ENCODE measurements around the gene PPP1R12B. TPM values are rescaled to one million over a fixed set of nuclear protein-coding genes. Genes with fewer than 3 reads are reported as not detected.
"Not testable (repeated sequence)": the region's sequence is repeated elsewhere in the genome, so short reads cannot be mapped to it uniquely, and the experiment has no call there.

The PPP1R12B gene
- total and polyA plus RNA-seq, 4 donors: 4.0 to 31.6 (median 9.7) TPM

DNA sequence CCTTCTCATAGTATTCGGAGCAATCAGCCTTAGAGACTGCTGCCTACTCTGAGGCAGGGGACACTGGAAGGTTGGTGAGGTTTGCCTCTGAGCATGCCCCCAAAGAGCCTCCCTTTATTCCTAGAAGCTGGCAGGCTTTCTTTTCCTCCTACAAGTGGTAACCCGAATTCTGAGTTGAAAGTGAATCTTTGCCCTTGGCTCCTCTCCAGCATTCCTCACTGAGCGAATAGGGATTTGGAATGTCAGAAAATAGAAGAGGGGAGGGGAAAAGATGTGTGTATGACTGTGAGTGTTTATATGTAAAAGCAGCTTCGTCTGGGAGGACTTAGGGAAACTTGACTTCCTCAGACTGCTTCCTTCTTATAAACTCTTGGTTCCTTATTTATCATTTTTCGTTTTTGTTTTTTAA lies 190.7 kb downstream of the PPP1R12B start:
- not testable (repeated sequence) for DNase-seq (ENCODE audit: low spot score); H3K36me3 ChIP-seq (ENCODE audit: control insufficient read depth in 4 of 4, insufficient read depth in 3 of 4, low read depth in 1 of 4, low read length in 3 of 4); H3K27me3 ChIP-seq (ENCODE audit: control insufficient read depth in 4 of 4, insufficient read depth in 4 of 4, low read length in 3 of 4); H3K9me3 ChIP-seq (ENCODE audit: control insufficient read depth in 4 of 4, low read length in 3 of 4); H3K9ac ChIP-seq (ENCODE audit: low read depth in 1 of 2, low read length in 2 of 2)
- H3K4me1 ChIP-seq (ENCODE audit: control insufficient read depth in 4 of 4, insufficient read depth in 4 of 4, low read length in 3 of 4): peaks cover 0 to 14% (median 4%) of the 10 kb centered on the region in 4 donors
- H3K27ac ChIP-seq (ENCODE audit: low read depth in 1 of 2, low read length in 2 of 2): peak overlapping the region in 1 of 2 donors; percentile 54
- peak overlapping the region in 1 of 3 donors; percentile 32 for H3K4me3 ChIP-seq (ENCODE audit: low read depth in 1 of 3, low read length in 3 of 3)
- 40% methylated on average over 5 of the region's 5 CpGs for WGBS
- TF ChIP-seq SP1 (IDR thresholded peaks at IDR 0.05) (peak; percentile 6), YY1 (IDR thresholded peaks at IDR 0.05) (peak; percentile 11), NR2F2 (IDR thresholded peaks at IDR 0.05) (peak; percentile 14)

DNA sequence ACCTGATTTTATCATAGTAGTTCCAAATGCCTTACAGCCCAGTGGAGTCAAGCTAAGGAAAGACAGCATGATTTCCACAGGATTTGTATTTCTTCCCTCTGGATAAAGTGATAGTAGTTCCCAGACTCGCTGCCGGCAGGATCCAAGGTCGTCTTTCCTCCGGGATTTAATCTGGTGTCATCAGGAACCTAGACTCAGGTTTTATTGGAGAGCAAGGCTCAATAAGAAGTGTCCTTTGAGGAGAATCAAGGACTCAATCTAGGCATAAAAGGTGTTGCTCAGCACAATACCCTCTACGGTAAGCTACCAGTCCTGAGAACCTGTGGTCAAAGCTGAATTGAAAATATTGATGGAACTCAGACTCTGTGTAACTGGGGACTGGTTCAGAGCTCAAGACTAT lies 191.1 kb downstream of the PPP1R12B start:
- WGBS: 71% methylated on average over 5 of the region's 5 CpGs

DNA sequence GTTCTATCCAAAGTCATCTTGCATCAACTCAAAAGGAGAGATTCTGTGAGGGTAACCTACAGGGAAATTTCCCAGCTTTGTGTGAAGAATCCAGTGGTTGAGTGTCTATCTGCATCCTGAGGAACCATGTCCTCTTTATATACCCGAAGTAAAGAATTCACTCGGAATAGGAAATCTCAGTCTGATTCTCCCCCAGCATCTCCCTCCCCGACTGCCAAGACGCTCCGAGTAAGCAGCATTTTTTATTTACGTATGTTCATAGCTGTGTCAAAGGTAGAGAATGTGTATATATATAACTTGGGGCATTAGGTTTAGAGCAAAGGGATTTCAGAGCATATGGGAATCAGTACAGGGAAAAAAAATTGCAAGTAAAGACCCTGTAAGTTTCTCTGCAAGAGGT lies 191.5 kb downstream of the PPP1R12B start:
- H3K4me1 ChIP-seq (ENCODE audit: control insufficient read depth in 4 of 4, insufficient read depth in 4 of 4, low read length in 3 of 4): peaks cover 0 to 14% (median 4%) of the 10 kb centered on the region in 4 donors
- H3K9ac ChIP-seq (ENCODE audit: low read depth in 1 of 2, low read length in 2 of 2): no peak overlapping the region
- no peak for DNase-seq (ENCODE audit: low spot score)
- no peaks in the 10 kb centered on the region for H3K36me3 ChIP-seq (ENCODE audit: control insufficient read depth in 4 of 4, insufficient read depth in 3 of 4, low read depth in 1 of 4, low read length in 3 of 4)
- H3K27ac ChIP-seq (ENCODE audit: low read depth in 1 of 2, low read length in 2 of 2): peak overlapping the region in 1 of 2 donors; percentile 54
- H3K4me3 ChIP-seq (ENCODE audit: low read depth in 1 of 3, low read length in 3 of 3): peak overlapping the region in 1 of 3 donors; percentile 32
- 80% methylated on average over 6 of the region's 6 CpGs for WGBS
- H3K27me3 ChIP-seq (ENCODE audit: control insufficient read depth in 4 of 4, insufficient read depth in 4 of 4, low read length in 3 of 4): no peaks in the 10 kb centered on the region
- no peaks in the 10 kb centered on the region for H3K9me3 ChIP-seq (ENCODE audit: control insufficient read depth in 4 of 4, low read length in 3 of 4)
- no peak for TF ChIP-seq SP1 (IDR thresholded peaks at IDR 0.05)
- no peak for TF ChIP-seq NR2F2 (IDR thresholded peaks at IDR 0.05)
- TF ChIP-seq, protein P1, sequence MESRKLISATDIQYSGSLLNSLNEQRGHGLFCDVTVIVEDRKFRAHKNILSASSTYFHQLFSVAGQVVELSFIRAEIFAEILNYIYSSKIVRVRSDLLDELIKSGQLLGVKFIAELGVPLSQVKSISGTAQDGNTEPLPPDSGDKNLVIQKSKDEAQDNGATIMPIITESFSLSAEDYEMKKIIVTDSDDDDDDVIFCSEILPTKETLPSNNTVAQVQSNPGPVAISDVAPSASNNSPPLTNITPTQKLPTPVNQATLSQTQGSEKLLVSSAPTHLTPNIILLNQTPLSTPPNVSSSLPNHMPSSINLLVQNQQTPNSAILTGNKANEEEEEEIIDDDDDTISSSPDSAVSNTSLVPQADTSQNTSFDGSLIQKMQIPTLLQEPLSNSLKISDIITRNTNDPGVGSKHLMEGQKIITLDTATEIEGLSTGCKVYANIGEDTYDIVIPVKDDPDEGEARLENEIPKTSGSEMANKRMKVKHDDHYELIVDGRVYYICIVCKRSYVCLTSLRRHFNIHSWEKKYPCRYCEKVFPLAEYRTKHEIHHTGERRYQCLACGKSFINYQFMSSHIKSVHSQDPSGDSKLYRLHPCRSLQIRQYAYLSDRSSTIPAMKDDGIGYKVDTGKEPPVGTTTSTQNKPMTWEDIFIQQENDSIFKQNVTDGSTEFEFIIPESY (IDR thresholded peaks at IDR 0.05): no peak
- no peak for TF ChIP-seq HNF4A (conservative IDR thresholded peaks at IDR 0.05)
- no peak for TF ChIP-seq FOXA2 (IDR thresholded peaks at IDR 0.05)
- no peak for TF ChIP-seq RXRA (IDR thresholded peaks at IDR 0.05)
- TF ChIP-seq TAF1 (conservative IDR thresholded peaks at IDR 0.05): no peak
- no peak for TF ChIP-seq JUND (IDR thresholded peaks at IDR 0.05)
- TF ChIP-seq, protein P2, sequence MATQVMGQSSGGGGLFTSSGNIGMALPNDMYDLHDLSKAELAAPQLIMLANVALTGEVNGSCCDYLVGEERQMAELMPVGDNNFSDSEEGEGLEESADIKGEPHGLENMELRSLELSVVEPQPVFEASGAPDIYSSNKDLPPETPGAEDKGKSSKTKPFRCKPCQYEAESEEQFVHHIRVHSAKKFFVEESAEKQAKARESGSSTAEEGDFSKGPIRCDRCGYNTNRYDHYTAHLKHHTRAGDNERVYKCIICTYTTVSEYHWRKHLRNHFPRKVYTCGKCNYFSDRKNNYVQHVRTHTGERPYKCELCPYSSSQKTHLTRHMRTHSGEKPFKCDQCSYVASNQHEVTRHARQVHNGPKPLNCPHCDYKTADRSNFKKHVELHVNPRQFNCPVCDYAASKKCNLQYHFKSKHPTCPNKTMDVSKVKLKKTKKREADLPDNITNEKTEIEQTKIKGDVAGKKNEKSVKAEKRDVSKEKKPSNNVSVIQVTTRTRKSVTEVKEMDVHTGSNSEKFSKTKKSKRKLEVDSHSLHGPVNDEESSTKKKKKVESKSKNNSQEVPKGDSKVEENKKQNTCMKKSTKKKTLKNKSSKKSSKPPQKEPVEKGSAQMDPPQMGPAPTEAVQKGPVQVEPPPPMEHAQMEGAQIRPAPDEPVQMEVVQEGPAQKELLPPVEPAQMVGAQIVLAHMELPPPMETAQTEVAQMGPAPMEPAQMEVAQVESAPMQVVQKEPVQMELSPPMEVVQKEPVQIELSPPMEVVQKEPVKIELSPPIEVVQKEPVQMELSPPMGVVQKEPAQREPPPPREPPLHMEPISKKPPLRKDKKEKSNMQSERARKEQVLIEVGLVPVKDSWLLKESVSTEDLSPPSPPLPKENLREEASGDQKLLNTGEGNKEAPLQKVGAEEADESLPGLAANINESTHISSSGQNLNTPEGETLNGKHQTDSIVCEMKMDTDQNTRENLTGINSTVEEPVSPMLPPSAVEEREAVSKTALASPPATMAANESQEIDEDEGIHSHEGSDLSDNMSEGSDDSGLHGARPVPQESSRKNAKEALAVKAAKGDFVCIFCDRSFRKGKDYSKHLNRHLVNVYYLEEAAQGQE (IDR thresholded peaks at IDR 0.05): no peak
- TF ChIP-seq YY1 (IDR thresholded peaks at IDR 0.05): no peak
- TF ChIP-seq, protein P3, sequence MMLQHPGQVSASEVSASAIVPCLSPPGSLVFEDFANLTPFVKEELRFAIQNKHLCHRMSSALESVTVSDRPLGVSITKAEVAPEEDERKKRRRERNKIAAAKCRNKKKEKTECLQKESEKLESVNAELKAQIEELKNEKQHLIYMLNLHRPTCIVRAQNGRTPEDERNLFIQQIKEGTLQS (IDR thresholded peaks at IDR 0.05): no peak
- TF ChIP-seq EGR1 (IDR thresholded peaks at IDR 0.05; ENCODE audit: low read depth in 2 of 2): no peak
- TF ChIP-seq, protein P4, sequence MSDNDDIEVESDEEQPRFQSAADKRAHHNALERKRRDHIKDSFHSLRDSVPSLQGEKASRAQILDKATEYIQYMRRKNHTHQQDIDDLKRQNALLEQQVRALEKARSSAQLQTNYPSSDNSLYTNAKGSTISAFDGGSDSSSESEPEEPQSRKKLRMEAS (IDR thresholded peaks at IDR 0.05): no peak
- TF ChIP-seq GABPA (IDR thresholded peaks at IDR 0.05 in 1 of 2, conservative IDR thresholded peaks at IDR 0.05 in 1 of 2): no peak
- no peak for TF ChIP-seq FOXA1 (IDR thresholded peaks at IDR 0.05)
- no peak for TF ChIP-seq RAD21 (IDR thresholded peaks at IDR 0.05)
- TF ChIP-seq HNF4G (IDR thresholded peaks at IDR 0.05): no peak
- TF ChIP-seq, protein P5, sequence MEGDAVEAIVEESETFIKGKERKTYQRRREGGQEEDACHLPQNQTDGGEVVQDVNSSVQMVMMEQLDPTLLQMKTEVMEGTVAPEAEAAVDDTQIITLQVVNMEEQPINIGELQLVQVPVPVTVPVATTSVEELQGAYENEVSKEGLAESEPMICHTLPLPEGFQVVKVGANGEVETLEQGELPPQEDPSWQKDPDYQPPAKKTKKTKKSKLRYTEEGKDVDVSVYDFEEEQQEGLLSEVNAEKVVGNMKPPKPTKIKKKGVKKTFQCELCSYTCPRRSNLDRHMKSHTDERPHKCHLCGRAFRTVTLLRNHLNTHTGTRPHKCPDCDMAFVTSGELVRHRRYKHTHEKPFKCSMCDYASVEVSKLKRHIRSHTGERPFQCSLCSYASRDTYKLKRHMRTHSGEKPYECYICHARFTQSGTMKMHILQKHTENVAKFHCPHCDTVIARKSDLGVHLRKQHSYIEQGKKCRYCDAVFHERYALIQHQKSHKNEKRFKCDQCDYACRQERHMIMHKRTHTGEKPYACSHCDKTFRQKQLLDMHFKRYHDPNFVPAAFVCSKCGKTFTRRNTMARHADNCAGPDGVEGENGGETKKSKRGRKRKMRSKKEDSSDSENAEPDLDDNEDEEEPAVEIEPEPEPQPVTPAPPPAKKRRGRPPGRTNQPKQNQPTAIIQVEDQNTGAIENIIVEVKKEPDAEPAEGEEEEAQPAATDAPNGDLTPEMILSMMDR (IDR thresholded peaks at IDR 0.05; ENCODE audit: low read depth, low read length, missing input control): no peak

More for the DNA sequence above, 191.1 kb downstream of the PPP1R12B start:
- Histone ChIP-seq H3K27ac (ENCODE audit: low read depth in 1 of 2, low read length in 2 of 2) (peak overlapping the region in 1 of 2 donors; percentile 54), H3K4me1 (ENCODE audit: control insufficient read depth in 4 of 4, insufficient read depth in 4 of 4, low read length in 3 of 4) (peaks cover 0 to 14% (median 4%) of the 10 kb centered on the region in 4 donors), H3K4me3 (ENCODE audit: low read depth in 1 of 3, low read length in 3 of 3) (peak overlapping the region in 1 of 3 donors; percentile 32)
- H3K36me3 ChIP-seq (ENCODE audit: control insufficient read depth in 4 of 4, insufficient read depth in 3 of 4, low read depth in 1 of 4, low read length in 3 of 4); H3K9me3 ChIP-seq (ENCODE audit: control insufficient read depth in 4 of 4, low read length in 3 of 4); H3K27me3 ChIP-seq (ENCODE audit: control insufficient read depth in 4 of 4, insufficient read depth in 4 of 4, low read length in 3 of 4); H3K9ac ChIP-seq (ENCODE audit: low read depth in 1 of 2, low read length in 2 of 2); DNase-seq (ENCODE audit: low spot score): not testable (repeated sequence)
- TF ChIP-seq YY1 (IDR thresholded peaks at IDR 0.05): peak; percentile 4

Measured in liver (tissue), 9 donors.